ENCODE results near the gene ATP7B. TPM values are rescaled to one million over a fixed set of nuclear protein-coding genes. Genes with fewer than 3 reads are reported as not detected.

Gene ATP7B
- total RNA-seq, 1 donor from 2014 or later: 19.3 TPM

- H3K4me1 Mint-ChIP-seq (ENCODE audit: unreplicated experiment): peaks cover 20% of the 10 kb centered on the region
- H3K9me3 Mint-ChIP-seq (ENCODE audit: unreplicated experiment): no peaks in the 10 kb centered on the region
- no peak overlapping the region for H3K4me3 Mint-ChIP-seq (ENCODE audit: unreplicated experiment)
- peaks cover 7% of the 10 kb centered on the region for H3K27me3 Mint-ChIP-seq (ENCODE audit: unreplicated experiment)
- H3K27ac Mint-ChIP-seq (ENCODE audit: unreplicated experiment): no peak overlapping the region
- peaks cover 4% of the 10 kb centered on the region for H3K36me3 Mint-ChIP-seq (ENCODE audit: low read depth, unreplicated experiment)
- TF ChIP-seq CTCF (IDR thresholded peaks at IDR 0.05; ENCODE audit: unreplicated experiment): no peak
- no peak for DNase-seq (ENCODE audit: low spot score)
Measured at GRCh38 chr13:51998723-51999509, 12.3 kb downstream of the ATP7B start.

- H3K4me3 Mint-ChIP-seq (ENCODE audit: unreplicated experiment): no peak overlapping the region
- H3K4me1 Mint-ChIP-seq (ENCODE audit: unreplicated experiment): peaks cover 20% of the 10 kb centered on the region
- no peaks in the 10 kb centered on the region for H3K9me3 Mint-ChIP-seq (ENCODE audit: unreplicated experiment)
- DNase-seq (ENCODE audit: low spot score): no peak
- no peak for TF ChIP-seq CTCF (IDR thresholded peaks at IDR 0.05; ENCODE audit: unreplicated experiment)
- H3K27me3 Mint-ChIP-seq (ENCODE audit: unreplicated experiment): peaks cover 7% of the 10 kb centered on the region
- no peak overlapping the region for H3K27ac Mint-ChIP-seq (ENCODE audit: unreplicated experiment)
- no peaks in the 10 kb centered on the region for H3K36me3 Mint-ChIP-seq (ENCODE audit: low read depth, unreplicated experiment)
Measured at GRCh38 chr13:51997641-51998330, 13.5 kb downstream of the ATP7B start.

GRCh38 chr13:51997186-51997585 lies 14.1 kb downstream of the ATP7B start:
- peaks cover 7% of the 10 kb centered on the region for H3K27me3 Mint-ChIP-seq (ENCODE audit: unreplicated experiment)
- no peak for TF ChIP-seq CTCF (IDR thresholded peaks at IDR 0.05; ENCODE audit: unreplicated experiment)
- no peaks in the 10 kb centered on the region for H3K36me3 Mint-ChIP-seq (ENCODE audit: low read depth, unreplicated experiment)
- DNase-seq (ENCODE audit: low spot score): no peak
- H3K9me3 Mint-ChIP-seq (ENCODE audit: unreplicated experiment): no peaks in the 10 kb centered on the region
- H3K4me1 Mint-ChIP-seq (ENCODE audit: unreplicated experiment): peaks cover 20% of the 10 kb centered on the region
- H3K4me3 Mint-ChIP-seq (ENCODE audit: unreplicated experiment): no peak overlapping the region
- H3K27ac Mint-ChIP-seq (ENCODE audit: unreplicated experiment): no peak overlapping the region

GRCh38 chr13:51996641-51997040 lies 14.6 kb downstream of the ATP7B start:
- H3K9me3 Mint-ChIP-seq (ENCODE audit: unreplicated experiment): no peaks in the 10 kb centered on the region
- DNase-seq (ENCODE audit: low spot score): no peak
- TF ChIP-seq CTCF (IDR thresholded peaks at IDR 0.05; ENCODE audit: unreplicated experiment): no peak
- H3K4me3 Mint-ChIP-seq (ENCODE audit: unreplicated experiment): no peak overlapping the region
- no peak overlapping the region for H3K27ac Mint-ChIP-seq (ENCODE audit: unreplicated experiment)
- H3K4me1 Mint-ChIP-seq (ENCODE audit: unreplicated experiment): peaks cover 20% of the 10 kb centered on the region
- no peaks in the 10 kb centered on the region for H3K36me3 Mint-ChIP-seq (ENCODE audit: low read depth, unreplicated experiment)
- H3K27me3 Mint-ChIP-seq (ENCODE audit: unreplicated experiment): peaks cover 7% of the 10 kb centered on the region

All from endothelial cell (in vitro differentiated cells).